Measurements from ENCODE around the gene APBA2. TPM values are rescaled to one million over a fixed set of nuclear protein-coding genes. Genes with fewer than 3 reads are reported as not detected.

APBA2 gene
- total and polyA plus RNA-seq, 12 donors = 0.16 to 0.85 (median 0.46) TPM

GRCh38 chr15:28873006-28873405 lies 12.8 kb upstream of the APBA2 start:
- TF ChIP-seq, protein P1, sequence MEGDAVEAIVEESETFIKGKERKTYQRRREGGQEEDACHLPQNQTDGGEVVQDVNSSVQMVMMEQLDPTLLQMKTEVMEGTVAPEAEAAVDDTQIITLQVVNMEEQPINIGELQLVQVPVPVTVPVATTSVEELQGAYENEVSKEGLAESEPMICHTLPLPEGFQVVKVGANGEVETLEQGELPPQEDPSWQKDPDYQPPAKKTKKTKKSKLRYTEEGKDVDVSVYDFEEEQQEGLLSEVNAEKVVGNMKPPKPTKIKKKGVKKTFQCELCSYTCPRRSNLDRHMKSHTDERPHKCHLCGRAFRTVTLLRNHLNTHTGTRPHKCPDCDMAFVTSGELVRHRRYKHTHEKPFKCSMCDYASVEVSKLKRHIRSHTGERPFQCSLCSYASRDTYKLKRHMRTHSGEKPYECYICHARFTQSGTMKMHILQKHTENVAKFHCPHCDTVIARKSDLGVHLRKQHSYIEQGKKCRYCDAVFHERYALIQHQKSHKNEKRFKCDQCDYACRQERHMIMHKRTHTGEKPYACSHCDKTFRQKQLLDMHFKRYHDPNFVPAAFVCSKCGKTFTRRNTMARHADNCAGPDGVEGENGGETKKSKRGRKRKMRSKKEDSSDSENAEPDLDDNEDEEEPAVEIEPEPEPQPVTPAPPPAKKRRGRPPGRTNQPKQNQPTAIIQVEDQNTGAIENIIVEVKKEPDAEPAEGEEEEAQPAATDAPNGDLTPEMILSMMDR (IDR thresholded peaks at IDR 0.05) = no peak
- WGBS, 2 donors = 80 to 91% methylated on average over 5 of the region's 5 CpGs
- ATAC-seq = no peak

GRCh38 chr15:28873585-28874190 lies 12.1 kb upstream of the APBA2 start:
- no peaks in the 10 kb centered on the region for H3K4me1 ChIP-seq
- WGBS, 2 donors = 61 to 73% methylated on average over 10 of the region's 10 CpGs
- no peak for DNase-seq
- no peaks in the 10 kb centered on the region for H3K36me3 ChIP-seq
- TF ChIP-seq, protein P1 (IDR thresholded peaks at IDR 0.05) = no peak
- no peak for ATAC-seq
- no peak overlapping the region for H3K27ac ChIP-seq
- H3K4me3 ChIP-seq = no peak overlapping the region
- intact Hi-C loops (cut with DNase I) = no loop called here
- peaks cover 0 to 5% (median 0%) of the 10 kb centered on the region in 11 donors for H3K9me3 ChIP-seq
- peaks cover 0 to 39% (median 6%) of the 10 kb centered on the region in 7 donors for H3K27me3 ChIP-seq

More at GRCh38 chr15:28873006-28873405, 12.8 kb upstream of the APBA2 start:
- no peak overlapping the region for H3K27ac ChIP-seq
- H3K4me3 ChIP-seq = no peak overlapping the region
- peaks cover 0 to 5% (median 0%) of the 10 kb centered on the region in 11 donors for H3K9me3 ChIP-seq
- no peak for DNase-seq
- H3K27me3 ChIP-seq = peaks cover 0 to 39% (median 6%) of the 10 kb centered on the region in 7 donors
- H3K36me3 ChIP-seq = no peaks in the 10 kb centered on the region
- H3K4me1 ChIP-seq = no peaks in the 10 kb centered on the region
- intact Hi-C loops (cut with DNase I) = no loop called here

- H3K9me3 ChIP-seq = peaks cover 0 to 5% (median 0%) of the 10 kb centered on the region in 11 donors
- no peak for ATAC-seq
- H3K27me3 ChIP-seq = peaks cover 0 to 39% (median 6%) of the 10 kb centered on the region in 7 donors
- TF ChIP-seq, protein P1 (IDR thresholded peaks at IDR 0.05) = no peak
- H3K4me3 ChIP-seq = no peak overlapping the region
- intact Hi-C loops (cut with DNase I) = no loop called here
- no peak overlapping the region for H3K27ac ChIP-seq
- H3K4me1 ChIP-seq = no peaks in the 10 kb centered on the region
- no peak for DNase-seq
- WGBS, 2 donors = 59 to 69% methylated on average over 4 of the region's 4 CpGs
- no peaks in the 10 kb centered on the region for H3K36me3 ChIP-seq
Measured at GRCh38 chr15:28875461-28876000, 10.2 kb upstream of the APBA2 start.

DNA sequence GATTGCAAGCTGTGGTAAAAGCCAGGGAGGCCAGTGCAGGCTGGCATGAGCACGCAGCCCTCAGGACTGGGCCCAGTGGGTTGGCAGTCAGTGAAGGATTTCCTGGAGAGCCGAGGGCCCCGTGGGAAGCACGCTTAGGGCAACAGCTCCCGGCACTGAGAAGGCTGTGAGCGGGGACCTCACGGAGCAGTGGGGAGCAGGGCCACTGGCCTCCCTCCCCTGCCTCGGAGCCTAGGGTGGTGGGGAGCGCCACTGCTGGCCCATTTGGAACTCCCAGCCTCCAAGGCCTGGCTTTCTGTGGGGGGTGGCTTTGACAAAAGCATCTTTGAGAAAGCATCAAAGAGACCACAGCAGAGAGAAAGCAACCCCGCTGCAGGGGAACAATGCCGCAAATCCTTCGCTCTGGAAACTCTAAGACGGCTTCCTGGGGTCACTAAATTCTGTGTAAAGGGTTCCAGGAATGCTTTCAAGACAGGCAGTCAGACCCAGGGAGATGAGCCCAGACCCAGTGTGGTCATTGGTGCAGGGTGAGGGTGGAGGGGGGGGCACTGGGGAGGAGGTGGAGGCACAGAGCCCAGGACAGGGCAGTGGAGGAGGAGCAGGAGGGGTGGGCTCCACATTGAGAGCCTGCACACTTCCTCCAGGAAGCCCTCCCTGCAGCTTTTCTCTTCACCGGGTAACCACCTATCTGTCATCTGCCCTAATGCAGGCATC lies 9.5 kb upstream of the APBA2 start:
- Histone ChIP-seq H3K27ac (no peak overlapping the region), H3K4me3 (no peak overlapping the region), H3K4me1 (no peaks in the 10 kb centered on the region), H3K36me3 (no peaks in the 10 kb centered on the region), H3K27me3 (peaks cover 0 to 39% (median 6%) of the 10 kb centered on the region in 7 donors), H3K9me3 (peaks cover 0 to 5% (median 0%) of the 10 kb centered on the region in 11 donors)
- peak in 1 of 8 donors; percentile 40 for ATAC-seq
- WGBS, 2 donors = 60% methylated on average over 14 of the region's 14 CpGs
- DNase-seq = no peak
- intact Hi-C loops (cut with DNase I) = no loop called here
- TF ChIP-seq, protein P1 (IDR thresholded peaks at IDR 0.05) = no peak

All from heart right ventricle (tissue), 16 donors.